ENCODE results near the gene RUBCN. TPM values are rescaled to one million over a fixed set of nuclear protein-coding genes. Genes with fewer than 3 reads are reported as not detected.

Gene RUBCN
- 10 to 100 TPM; 29.1 to 50.2 (median 40.7) TPM for total RNA-seq

- DNase-seq (ENCODE audit: low spot score in 2 of 2), result peak; percentile 93 to 98
- peak within 1 kb of the TSS; percentile 61 for H3K4me3 ChIP-seq (ENCODE audit: low read depth, poor library complexity, severe bottlenecking)
- WGBS, 2 donors, result 0 to 1% methylated on average over 55 to 57 of the region's 92 CpGs
- intact Hi-C loops (cut with DNase I; ENCODE audit: low total_unique reads), result no loop called here
- TF ChIP-seq POLR2A (IDR thresholded peaks at IDR 0.05), result no peak
- no peak for TF ChIP-seq CTCF (IDR thresholded peaks at IDR 0.05)
These were observed at the start of gene RUBCN for GRCh38 chr3:197736491-197737318. TSS of gene RUBCN (minus strand) at chr3:197736904. CDS start at chr3:197736719, 185 bp downstream.

GRCh38 chr3:197784019-197784585, 47.4 kb upstream of the RUBCN start:
- intact Hi-C loops (cut with DNase I; ENCODE audit: low total_unique reads), result no loop called here
- DNase-seq (ENCODE audit: low spot score in 2 of 2), result no peak
- no peak overlapping the region for H3K4me3 ChIP-seq (ENCODE audit: low read depth, poor library complexity, severe bottlenecking)
- 94 to 95% methylated on average over 7 of the region's 7 CpGs for WGBS, 2 donors
- TF ChIP-seq CTCF (IDR thresholded peaks at IDR 0.05), result no peak
- TF ChIP-seq POLR2A (IDR thresholded peaks at IDR 0.05), result no peak

- H3K4me3 ChIP-seq (ENCODE audit: low read depth, poor library complexity, severe bottlenecking), result no peak overlapping the region
- no peak for DNase-seq (ENCODE audit: low spot score in 2 of 2)
- intact Hi-C loops (cut with DNase I; ENCODE audit: low total_unique reads), result no loop called here
- TF ChIP-seq POLR2A (IDR thresholded peaks at IDR 0.05) (no peak), CTCF (IDR thresholded peaks at IDR 0.05) (no peak)
- 72 to 83% methylated on average over 4 of the region's 4 CpGs for WGBS, 2 donors
These were observed 45.5 kb upstream of the RUBCN start for GRCh38 chr3:197782230-197782629.

- TF ChIP-seq CTCF (IDR thresholded peaks at IDR 0.05) (no peak), POLR2A (IDR thresholded peaks at IDR 0.05) (no peak)
- WGBS, 2 donors, result 82 to 83% methylated on average over 7 of the region's 7 CpGs
- DNase-seq (ENCODE audit: low spot score in 2 of 2), result no peak
- intact Hi-C loops (cut with DNase I; ENCODE audit: low total_unique reads), result no loop called here
- H3K4me3 ChIP-seq (ENCODE audit: low read depth, poor library complexity, severe bottlenecking), result no peak overlapping the region
These were observed 38.6 kb upstream of the RUBCN start for GRCh38 chr3:197775317-197775716.

DNA sequence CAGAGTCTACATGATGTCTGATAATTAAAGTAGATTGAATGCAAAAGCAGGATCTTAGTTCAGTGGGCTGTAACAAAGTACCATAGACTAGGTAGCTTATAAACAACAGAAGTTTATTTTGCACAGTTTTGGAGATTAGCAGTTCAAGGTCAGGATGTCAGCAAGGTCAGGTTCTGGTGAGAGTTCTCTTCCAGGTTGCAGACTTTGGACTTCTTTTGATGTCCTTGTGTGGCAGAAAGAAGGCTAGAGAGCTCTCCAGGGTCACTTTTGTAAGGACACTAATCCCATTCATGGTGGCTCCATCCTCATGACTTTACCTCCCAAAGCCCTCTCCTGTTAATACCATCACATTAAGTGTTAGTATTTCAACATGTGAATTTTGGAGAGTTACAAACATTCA, 25.1 kb upstream of the RUBCN start:
- H3K4me3 ChIP-seq (ENCODE audit: low read depth, poor library complexity, severe bottlenecking), result no peak overlapping the region
- no peak for DNase-seq (ENCODE audit: low spot score in 2 of 2)
- intact Hi-C loops (cut with DNase I; ENCODE audit: low total_unique reads), result no loop called here
- TF ChIP-seq POLR2A (IDR thresholded peaks at IDR 0.05), result no peak
- TF ChIP-seq CTCF (IDR thresholded peaks at IDR 0.05), result no peak
